NCI-H82 treated with DMSO at 0.1 percent for 48 hours (cell line): Measurements from ENCODE around the gene PAOX.

Experiments used
- DNase-seq: peaks from one replicate; lab custom pipeline; 2025; ENCODE audit not compliant: unreplicated experiment; lab: John Stamatoyannopoulos, UW

The PAOX gene

GRCh38 chr10:133349577-133350011 lies 29.5 kb upstream of the PAOX start:
- DNase-seq = no peak

- DNase-seq = no peak
Measured at GRCh38 chr10:133350283-133350949, 28.6 kb upstream of the PAOX start.

- no peak for DNase-seq
Measured at GRCh38 chr10:133350950-133351329, 28.1 kb upstream of the PAOX start.

- no peak for DNase-seq
Measured at GRCh38 chr10:133351408-133352318, 27.4 kb upstream of the PAOX start.

GRCh38 chr10:133353202-133353959 lies 25.7 kb upstream of the PAOX start:
- no peak for DNase-seq

DNA sequence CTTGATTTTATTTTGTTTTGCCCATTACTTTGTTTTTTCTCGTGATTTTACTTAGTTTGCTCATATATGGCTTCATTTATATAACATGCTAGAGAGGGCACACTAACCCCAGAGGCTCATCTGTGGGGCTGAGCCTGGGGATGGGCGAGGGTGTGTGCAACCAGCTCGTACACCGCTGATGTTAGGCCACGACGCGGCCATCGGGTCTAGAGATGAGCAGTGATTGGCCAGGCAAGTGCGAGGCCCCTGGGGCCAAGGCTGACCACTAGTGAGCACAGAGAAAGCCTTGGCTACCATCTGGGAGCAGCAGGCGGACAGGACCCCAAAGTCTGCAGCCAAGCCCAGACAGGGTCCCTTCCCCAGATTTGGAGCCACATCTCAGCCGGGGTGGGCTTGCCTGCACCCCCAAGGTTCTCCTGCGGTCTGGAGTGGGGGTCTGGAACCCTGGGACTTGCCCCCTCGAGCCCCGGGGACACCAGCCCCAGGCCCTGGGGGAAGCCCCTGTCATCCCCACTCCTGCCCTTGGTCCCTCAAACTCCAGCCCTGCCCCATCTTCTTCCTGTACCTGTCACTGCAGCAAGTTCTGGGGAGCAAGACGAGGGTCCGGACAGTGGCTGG lies 25.0 kb upstream of the PAOX start:
- DNase-seq = no peak

GRCh38 chr10:133354672-133355240 lies 24.3 kb upstream of the PAOX start:
- no peak for DNase-seq

DNA sequence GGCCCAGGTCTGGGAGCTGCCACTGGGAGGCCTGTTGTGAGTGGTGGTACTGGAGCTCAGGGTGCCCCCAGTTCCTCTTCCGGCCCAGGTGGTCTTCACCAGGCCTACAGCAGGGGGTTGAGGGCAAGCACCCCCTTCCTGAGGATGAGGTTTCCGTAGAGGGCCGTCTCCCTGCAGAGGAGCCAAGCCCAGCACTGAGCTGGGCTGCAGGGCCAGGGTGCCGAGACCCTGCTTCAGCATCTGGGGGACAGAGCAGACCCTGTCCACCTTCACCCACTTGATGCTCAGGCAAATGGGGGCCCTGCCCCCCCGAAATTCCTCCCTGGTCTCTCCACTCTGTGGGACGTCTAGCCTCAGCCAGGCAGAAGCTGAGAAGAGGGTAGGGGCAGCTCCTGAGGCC lies 23.8 kb upstream of the PAOX start:
- DNase-seq = no peak

DNA sequence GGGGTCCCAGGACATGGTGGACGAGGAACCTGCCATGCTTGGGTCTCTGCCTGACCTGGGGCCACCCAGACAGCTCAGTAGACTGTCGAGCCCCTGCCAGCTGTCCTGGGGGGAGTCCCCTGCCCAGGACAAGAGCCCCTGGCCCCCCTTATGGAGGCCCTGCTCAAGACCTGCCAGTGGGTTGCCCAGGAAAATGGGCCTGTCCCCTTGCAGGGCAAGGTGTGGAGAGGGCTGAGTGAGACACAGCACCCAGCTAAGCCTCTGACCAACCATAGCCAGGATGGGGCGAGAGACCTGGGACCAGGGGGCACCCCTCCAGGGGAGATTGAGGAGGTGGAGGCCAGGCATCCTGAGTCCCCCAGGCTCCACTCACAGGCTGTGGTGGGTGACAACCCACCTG lies 23.1 kb upstream of the PAOX start:
- DNase-seq = no peak

DNA sequence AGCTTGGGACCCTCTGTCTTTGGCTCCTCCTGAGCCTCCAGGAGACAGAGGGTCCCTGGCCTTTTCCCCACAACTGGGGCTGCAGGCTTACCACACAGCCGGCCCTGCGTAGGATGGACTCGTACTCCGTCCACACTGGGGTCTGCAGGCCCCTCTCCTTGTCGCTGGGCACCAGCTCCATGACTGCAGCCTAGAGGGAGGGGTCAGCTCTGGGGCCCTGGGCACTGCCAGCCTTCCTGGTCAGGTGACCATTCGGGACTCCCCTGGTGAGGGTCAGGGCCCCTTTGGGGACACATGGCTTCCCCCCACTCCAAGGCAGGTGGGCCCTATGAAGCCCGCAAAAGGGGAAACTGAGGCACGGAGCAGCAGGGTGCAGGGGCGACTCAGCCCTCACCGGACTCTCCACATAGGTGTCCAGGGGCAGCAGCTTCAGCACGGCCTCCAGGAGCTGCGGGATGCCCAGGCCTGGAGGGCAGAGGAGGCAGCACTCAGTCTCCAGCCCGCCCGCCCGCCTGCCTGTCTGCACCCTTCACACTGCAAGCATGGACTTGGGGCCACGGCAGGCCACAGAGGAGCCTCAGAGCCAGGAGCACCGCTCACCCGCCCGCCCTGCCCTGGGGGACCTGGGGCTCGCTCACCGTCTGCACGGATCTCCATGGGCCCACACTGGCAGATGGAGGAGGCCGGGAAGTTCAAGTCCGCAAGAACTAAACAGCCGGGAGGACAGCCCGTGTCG lies 22.3 kb upstream of the PAOX start:
- DNase-seq = no peak

DNA sequence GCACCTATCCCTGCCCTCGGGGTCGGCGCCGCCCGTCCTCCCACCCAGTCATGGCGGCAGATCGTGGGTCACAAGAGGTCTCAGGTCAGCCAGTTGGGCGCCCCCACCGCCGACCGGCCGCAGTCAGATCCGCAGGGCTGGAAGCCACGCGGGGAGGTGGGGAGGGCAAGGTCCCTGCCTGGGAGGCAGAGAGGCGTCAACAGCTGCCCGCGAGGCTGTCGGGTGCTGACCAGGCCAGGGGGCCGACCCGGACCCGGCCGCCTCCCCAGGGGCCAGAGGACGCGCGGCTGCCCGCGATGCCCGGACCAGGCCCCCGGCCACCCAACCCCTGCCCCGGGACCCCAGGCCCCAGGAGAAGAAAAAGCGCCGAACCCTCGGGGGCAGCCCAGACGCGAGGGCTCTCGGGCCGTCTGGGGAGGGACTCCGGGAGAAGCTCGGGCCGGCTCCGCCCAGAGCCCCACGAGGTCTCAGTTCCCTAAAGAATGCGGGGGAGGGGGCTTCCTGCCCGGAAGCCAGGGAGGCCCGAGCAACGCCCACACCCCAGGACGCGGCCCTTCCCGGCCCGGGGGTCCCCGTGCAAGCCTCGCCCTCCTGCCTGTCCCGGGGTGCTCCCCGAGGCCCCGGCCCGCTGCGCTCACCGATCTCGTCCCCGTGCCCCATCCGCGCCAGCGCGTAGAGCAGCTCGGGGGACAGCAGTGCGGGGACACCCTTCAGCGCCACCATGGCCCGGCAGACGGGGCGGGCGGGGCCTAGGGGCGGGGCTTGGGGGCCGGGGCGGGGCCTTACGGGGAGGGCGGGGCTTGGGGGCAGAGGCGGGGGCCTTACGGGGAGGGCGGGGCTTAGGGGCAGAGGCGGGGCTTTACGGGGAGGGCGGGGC lies 21.5 kb upstream of the PAOX start, which contains the start of gene FUOM:
FUOM (minus strand) TSS at position 735 of the 877 bp plus-strand sequence; CDS start at position 723, 12 bp downstream.
- DNase-seq = no peak

- DNase-seq = no peak
Measured at GRCh38 chr10:133358162-133358924, 20.7 kb upstream of the PAOX start.

DNA sequence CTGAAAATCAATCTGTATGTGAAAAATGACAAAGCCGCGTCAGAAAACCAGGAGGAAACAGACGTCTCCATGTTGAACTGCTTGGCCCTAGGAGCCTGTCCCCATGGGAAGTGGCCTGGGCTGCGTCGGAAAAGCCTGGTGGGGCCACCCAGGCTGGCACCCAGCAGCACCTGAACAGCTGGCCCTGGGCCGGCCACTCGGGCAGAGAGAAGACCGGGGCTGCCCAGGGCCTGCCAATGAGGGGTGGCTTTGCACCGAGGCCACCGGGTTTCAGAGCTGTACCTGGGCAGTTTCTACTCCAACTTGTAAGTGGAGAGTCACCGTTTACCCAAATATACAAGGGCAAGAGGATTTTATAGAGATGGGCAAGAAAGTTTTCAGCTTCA lies 20.1 kb upstream of the PAOX start:
- no peak for DNase-seq

DNA sequence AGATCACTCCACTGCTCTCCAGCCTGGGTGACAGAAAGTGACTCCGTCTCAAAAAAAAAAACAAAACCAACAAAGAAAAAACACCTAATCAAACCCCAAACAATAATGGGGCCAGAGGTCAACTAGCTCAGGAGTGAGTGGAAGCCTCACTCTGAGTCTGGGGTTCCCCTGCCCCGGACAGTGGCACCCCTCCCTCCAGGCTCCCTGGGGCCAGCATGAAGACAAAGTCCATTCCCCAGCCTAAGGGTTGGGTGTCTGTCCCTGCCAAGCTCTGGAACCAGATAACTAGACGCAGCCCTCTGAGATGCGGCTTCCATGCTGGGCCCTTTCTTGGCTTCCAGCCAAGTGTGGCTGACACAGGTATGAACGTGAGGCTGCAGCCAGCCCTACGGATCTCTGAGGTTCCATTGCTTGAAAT lies 19.5 kb upstream of the PAOX start:
- no peak for DNase-seq

- DNase-seq = no peak
Measured at GRCh38 chr10:133359972-133360610, 19.0 kb upstream of the PAOX start.

DNA sequence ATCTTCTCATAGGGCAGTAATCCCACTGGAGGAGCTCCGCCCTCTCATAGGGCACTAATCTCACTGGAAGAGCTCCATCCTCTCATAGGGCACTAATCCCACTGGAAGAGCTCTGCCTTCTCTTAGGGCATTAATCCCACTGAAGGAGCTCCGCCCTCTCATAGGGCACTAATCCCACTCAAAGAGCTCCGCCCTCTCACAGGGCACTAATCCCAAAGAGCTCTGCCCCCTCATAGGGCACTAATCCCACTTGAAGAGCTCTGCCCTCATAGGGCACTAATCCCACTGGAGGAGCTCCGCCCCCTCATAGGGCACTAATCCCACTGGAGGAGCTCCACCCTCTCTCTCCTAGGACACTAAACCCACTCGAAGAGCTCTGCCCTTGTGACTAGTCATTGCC lies 17.8 kb upstream of the PAOX start:
- DNase-seq = peak; percentile 24

DNA sequence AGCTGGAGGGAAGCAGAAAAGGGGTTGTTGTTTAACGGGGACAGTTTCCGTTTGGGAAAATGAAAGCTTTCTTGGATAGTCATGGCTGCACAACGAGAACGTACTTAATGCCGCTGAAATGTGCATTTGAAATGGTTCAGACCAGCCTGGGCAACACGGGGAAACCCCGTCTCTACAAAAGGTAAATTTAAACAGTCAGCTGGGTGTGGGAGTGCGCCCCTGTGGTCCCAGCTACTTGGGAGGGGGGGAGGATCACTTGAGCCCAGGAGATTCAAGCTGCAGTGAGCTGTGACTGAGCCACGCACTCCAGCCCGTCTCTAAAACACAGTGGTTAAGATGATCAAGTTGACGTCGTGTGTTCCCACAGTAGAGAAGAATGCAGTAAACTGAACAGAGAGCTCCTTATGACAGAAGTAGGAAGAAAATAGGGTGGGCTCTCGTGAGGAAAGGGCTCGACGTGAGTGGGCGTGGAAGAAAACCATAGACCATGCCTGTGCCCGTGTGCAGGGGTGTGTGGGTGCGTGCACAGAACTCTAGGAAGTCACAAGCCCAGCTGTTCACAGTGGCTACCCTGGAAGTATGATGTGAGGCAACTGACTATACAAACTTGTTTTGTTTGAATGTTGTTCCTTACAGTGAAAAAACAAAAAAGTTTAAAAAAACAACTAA lies 17.2 kb upstream of the PAOX start:
- no peak for DNase-seq
